ENCODE data around the gene RGS10. TPM values are rescaled to one million over a fixed set of nuclear protein-coding genes. Genes with fewer than 3 reads are reported as not detected.

The RGS10 gene
- total RNA-seq, 1 experiment from 2014 or later, result 10.8 TPM

DNA sequence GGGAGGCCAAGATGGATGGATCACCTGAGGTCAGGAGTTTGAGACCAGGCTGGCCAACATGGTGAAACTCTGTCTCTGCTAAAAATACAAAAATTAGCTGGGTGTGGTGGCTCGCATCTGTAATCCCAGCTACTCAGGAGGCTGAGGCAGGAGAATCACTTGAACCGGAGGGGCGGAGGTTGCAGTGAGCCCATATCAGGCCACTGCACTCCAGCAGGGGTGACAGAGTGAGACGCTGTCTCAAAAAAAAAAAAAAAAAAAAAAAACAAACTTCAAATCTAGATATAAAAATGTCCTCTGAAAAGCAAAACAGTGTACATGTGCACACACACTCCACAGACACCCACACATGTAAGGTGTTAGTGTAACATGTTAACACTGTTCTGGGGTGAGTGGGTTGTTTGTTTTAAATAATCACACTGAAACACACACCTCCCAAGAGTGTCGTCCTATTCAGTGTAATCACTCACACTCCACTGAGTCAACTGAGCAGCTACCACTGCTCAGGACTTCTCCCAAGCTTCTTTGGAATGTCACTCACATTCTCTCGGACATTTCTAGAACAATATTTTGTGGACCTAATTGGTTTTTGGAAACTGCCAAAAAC is 12.8 kb upstream of the RGS10 start:
- no TSS peak for BruUV-seq (replicated peaks)
- Mint-ChIP-seq H3K9me3 (ENCODE audit: low read depth, unreplicated experiment) (no peaks in the 10 kb centered on the region), H3K4me3 (ENCODE audit: low read depth, unreplicated experiment) (no peak overlapping the region), H3K27ac (ENCODE audit: unreplicated experiment) (no peak overlapping the region), H3K27me3 (ENCODE audit: unreplicated experiment) (peaks cover 13% of the 10 kb centered on the region), H3K36me3 (ENCODE audit: insufficient read depth, unreplicated experiment) (no peaks in the 10 kb centered on the region), H3K4me1 (ENCODE audit: low read depth, unreplicated experiment) (no peaks in the 10 kb centered on the region)
- TF ChIP-seq, protein P1, sequence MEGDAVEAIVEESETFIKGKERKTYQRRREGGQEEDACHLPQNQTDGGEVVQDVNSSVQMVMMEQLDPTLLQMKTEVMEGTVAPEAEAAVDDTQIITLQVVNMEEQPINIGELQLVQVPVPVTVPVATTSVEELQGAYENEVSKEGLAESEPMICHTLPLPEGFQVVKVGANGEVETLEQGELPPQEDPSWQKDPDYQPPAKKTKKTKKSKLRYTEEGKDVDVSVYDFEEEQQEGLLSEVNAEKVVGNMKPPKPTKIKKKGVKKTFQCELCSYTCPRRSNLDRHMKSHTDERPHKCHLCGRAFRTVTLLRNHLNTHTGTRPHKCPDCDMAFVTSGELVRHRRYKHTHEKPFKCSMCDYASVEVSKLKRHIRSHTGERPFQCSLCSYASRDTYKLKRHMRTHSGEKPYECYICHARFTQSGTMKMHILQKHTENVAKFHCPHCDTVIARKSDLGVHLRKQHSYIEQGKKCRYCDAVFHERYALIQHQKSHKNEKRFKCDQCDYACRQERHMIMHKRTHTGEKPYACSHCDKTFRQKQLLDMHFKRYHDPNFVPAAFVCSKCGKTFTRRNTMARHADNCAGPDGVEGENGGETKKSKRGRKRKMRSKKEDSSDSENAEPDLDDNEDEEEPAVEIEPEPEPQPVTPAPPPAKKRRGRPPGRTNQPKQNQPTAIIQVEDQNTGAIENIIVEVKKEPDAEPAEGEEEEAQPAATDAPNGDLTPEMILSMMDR (IDR thresholded peaks at IDR 0.05; ENCODE audit: unreplicated experiment), result no peak
- CTCF ChIA-PET, result interaction anchor here (0.7 to 0.9 kb wide), 2 partner anchors 177 to 356 kb away, joined by 3 to 4 read pairs; no protein-coding TSS in a partner anchor
- DNase-seq, result no peak
- intact Hi-C loops (cut with micrococcal nuclease; ENCODE audit: unreplicated experiment), result no loop called here

DNA sequence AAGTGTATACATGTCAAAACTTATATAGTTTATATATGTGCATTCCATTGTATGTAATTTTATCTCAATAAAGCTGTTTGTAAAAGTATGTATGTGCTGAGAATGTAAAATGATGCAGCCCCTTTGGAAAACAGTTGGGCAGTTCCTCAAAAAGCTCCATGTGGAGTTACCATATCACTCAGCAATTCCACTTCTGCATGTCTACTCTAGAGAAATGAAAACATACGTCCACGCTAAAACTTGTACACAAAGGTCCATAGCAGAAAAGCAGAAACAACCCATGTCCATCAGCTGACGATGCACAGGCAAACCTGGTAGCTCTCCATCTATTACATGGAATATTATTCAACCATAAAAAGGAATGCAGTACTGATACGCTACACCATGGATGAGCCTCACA is 8.3 kb upstream of the RGS10 start:
- TF ChIP-seq, protein P1 (IDR thresholded peaks at IDR 0.05; ENCODE audit: unreplicated experiment), result no peak
- no peak for DNase-seq
- Mint-ChIP-seq H3K27ac (ENCODE audit: unreplicated experiment) (no peak overlapping the region), H3K36me3 (ENCODE audit: insufficient read depth, unreplicated experiment) (no peaks in the 10 kb centered on the region), H3K4me3 (ENCODE audit: low read depth, unreplicated experiment) (no peak overlapping the region), H3K9me3 (ENCODE audit: low read depth, unreplicated experiment) (no peaks in the 10 kb centered on the region), H3K4me1 (ENCODE audit: low read depth, unreplicated experiment) (no peaks in the 10 kb centered on the region), H3K27me3 (ENCODE audit: unreplicated experiment) (peaks cover 37% of the 10 kb centered on the region)
- CTCF ChIA-PET, result no interaction called here
- intact Hi-C loops (cut with micrococcal nuclease; ENCODE audit: unreplicated experiment), result no loop called here
- no TSS peak for BruUV-seq (replicated peaks)

DNA sequence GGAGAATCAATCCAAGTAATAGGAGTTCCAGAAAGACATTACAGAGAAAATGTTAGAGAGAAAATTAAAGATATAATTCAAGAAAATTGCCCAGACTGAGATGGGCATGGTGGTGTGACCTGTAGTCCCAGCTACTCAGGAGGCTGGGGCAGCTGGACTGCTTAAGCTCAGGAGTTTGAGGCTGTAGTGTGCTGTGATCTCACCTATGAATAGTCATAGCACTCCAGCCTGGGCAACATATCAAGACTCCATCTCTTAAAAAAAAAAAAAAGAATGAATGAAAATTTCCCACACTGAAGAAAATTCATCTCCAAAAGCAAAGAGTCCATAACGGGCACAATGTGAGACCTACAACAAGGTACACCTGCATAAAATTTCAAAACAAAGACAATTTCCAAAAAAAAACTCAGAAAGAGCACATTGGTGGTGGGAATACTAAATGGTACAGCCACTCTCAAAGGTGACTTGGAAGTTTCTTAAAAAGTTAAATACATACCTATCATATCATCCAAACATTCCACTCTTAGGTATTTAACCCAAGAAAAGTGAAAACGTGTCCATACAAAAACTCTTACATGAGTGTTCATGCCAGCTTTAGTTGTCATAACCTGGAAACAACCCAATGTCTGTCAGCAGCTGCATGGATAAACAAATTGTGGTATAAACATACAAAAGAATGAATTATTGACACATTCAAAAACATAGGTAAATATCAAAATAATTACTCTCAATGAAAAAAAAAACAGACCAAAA is 6.9 kb upstream of the RGS10 start:
- Mint-ChIP-seq H3K27me3 (ENCODE audit: unreplicated experiment) (peaks cover 37% of the 10 kb centered on the region), H3K4me3 (ENCODE audit: low read depth, unreplicated experiment) (no peak overlapping the region), H3K27ac (ENCODE audit: unreplicated experiment) (no peak overlapping the region), H3K4me1 (ENCODE audit: low read depth, unreplicated experiment) (no peaks in the 10 kb centered on the region), H3K36me3 (ENCODE audit: insufficient read depth, unreplicated experiment) (no peaks in the 10 kb centered on the region), H3K9me3 (ENCODE audit: low read depth, unreplicated experiment) (no peaks in the 10 kb centered on the region)
- TF ChIP-seq, protein P1 (IDR thresholded peaks at IDR 0.05; ENCODE audit: unreplicated experiment), result no peak
- intact Hi-C loops (cut with micrococcal nuclease; ENCODE audit: unreplicated experiment), result no loop called here
- no peak for DNase-seq
- CTCF ChIA-PET, result interaction anchor here (0.6 to 0.7 kb wide), 2 partner anchors 296 to 384 kb away, joined by 3 read pairs; partner anchors contain the start of gene SFXN4
- no TSS peak for BruUV-seq (replicated peaks)

DNA sequence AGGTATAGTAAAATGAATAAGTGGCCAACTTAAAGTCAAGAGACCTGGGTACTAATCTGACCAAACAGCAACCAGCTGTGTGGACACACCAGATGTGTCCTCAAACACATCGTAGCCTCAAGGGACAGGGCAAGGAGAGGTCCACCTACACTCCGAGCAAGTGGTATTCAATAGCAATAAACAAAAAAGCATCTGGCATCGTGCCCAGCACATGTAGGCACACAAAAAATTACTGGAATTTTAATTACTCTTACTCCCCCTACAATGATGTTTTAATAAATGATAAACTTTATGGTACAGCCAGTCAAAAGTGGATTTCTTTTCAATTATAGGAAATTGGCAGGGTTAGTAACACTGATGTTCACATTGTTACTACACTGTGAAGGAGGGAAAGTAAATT is 3.5 kb upstream of the RGS10 start:
- no TSS peak for BruUV-seq (replicated peaks)
- Mint-ChIP-seq H3K4me1 (ENCODE audit: low read depth, unreplicated experiment) (peaks cover 9% of the 10 kb centered on the region), H3K4me3 (ENCODE audit: low read depth, unreplicated experiment) (no peak overlapping the region), H3K27ac (ENCODE audit: unreplicated experiment) (no peak overlapping the region), H3K36me3 (ENCODE audit: insufficient read depth, unreplicated experiment) (peaks cover 12% of the 10 kb centered on the region), H3K9me3 (ENCODE audit: low read depth, unreplicated experiment) (no peaks in the 10 kb centered on the region), H3K27me3 (ENCODE audit: unreplicated experiment) (peaks cover 29% of the 10 kb centered on the region)
- CTCF ChIA-PET, result no interaction called here
- intact Hi-C loops (cut with micrococcal nuclease; ENCODE audit: unreplicated experiment), result no loop called here
- no peak for DNase-seq
- TF ChIP-seq, protein P1 (IDR thresholded peaks at IDR 0.05; ENCODE audit: unreplicated experiment), result no peak
